Sigmoid colon (tissue), 4 donors: Measurements from ENCODE around the gene NTMT2.

Experiments
- CTCF ChIP-seq, 4 experiments: fragments of 450-650 bp in 3 of 4; fragments of 200-600 bp in 1 of 4; IDR thresholded peaks; one replicate each; pipeline ENCODE4 v1.5.1; 2016 to 2019; ENCODE audit warnings: antibody characterized with exemption in 4 of 4, mild to moderate bottlenecking in 3 of 4, moderate library complexity in 2 of 4
- POLR2A ChIP-seq, 2 donors: fragments of 450-650 bp; IDR thresholded peaks; one replicate each; pipeline ENCODE4 v1.6.1; 2016; ENCODE audit warnings: antibody characterized with exemption in 2 of 2, mild to moderate bottlenecking in 2 of 2, moderate library complexity in 2 of 2
- POLR2AphosphoS5 ChIP-seq, 4 donors: sonication (generic); formaldehyde crosslinking; IDR thresholded peaks; one replicate each; pipeline ENCODE4 v1.6.1; 2017; ENCODE audit warnings: antibody characterized with exemption in 4 of 4

GRCh38 chr1:170126696-170127095 lies 19.1 kb upstream of the NTMT2 start:
- TF ChIP-seq CTCF (IDR thresholded peaks at IDR 0.05) (no peak), POLR2AphosphoS5 (IDR thresholded peaks at IDR 0.05) (no peak), POLR2A (IDR thresholded peaks at IDR 0.05) (no peak)
